ENCODE measurements around the gene CALHM3.
"Not testable (repeated sequence)": the region's sequence is repeated elsewhere in the genome, so short reads cannot be mapped to it uniquely, and the experiment has no call there.

CALHM3 gene

DNA sequence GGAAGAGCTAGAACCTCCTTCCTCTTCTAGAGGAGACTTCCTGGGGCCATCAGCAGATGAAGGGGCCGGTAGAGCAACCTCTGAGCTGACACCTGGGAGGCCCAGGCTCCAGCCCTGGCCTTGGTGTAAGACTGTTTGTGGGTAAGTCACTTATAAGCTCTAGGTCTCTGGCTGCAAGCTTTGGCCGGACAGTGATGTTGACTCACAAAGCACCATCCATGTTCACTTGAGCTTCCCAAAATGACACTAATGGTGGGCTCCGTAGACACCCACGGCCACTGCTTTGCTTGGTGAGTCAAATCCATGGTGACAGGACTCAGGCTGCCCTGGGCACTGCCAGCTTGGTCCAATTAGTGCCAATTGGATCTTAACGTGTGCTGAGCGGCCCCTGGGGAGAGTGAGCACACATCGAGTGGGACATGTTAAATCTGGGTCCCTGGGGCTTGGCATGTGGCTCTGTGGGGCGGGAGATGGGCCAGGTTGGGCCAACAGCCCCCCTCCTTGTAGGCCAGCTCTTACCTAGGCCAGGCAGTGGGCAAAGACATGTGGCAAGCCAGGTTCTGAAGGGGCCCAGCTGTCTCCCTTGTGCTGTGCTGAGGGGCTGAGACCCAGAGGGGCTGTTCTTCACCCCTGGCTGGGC is 31.1 kb upstream of the CALHM3 start:
- Mint-ChIP-seq H3K9me3 (no peaks in the 10 kb centered on the region), H3K4me1 (no peaks in the 10 kb centered on the region), H3K27ac (no peak overlapping the region), H3K27me3 (peaks cover 77% of the 10 kb centered on the region), H3K4me3 (no peak overlapping the region), H3K36me3 (no peaks in the 10 kb centered on the region)
- no peak for DNase-seq
- CTCF ChIA-PET, result interaction anchor here (1.1 to 2.1 kb wide), 3 partner anchors 9 to 55 kb away, joined by 3 to 6 read pairs (median 5); no protein-coding TSS in a partner anchor

DNA sequence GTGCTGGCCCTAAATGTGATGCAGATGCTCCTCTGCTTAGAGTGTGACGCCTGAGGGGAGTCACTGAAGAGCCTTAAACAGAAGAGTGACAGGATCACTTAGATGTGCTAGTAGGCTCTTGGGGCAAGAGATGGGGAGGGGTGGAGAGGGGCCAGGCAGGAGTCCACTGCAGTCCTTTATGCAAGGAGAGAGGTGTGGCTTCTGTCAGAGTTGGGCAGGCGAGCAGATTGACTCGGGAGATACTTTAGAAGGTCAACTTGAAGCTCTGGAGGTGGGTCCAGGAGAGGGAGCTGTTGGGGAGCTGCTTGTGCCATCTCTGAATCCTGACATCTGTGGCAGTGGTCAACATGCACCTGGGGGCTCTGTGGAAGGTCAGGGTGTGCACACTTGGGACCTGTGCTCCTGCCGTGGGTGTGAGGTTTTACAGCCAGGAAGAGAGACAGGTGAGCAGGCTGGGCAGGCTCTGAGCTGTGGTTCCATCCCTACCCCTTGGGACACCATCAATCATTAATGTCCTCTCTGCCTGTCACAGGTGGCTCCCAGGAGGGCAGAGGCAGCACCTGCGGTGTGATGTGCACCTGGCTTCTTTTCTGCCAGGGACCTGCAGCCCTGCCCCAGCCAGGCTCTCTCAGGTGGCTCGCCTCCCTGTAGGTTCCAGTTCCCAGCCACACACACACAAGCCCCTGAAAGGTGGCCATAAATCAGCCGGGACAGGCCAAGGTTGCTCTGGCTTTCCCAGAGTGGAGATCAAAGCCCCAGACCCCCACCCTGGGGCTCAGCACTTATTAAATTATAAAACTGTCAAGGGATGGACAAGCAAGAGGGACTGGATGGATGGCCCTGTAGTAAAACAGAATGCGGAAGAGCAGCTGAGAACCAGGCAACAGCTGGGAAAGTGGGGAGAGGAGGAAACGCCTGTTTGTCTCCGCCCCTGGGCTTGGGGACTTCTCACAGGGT is 28.5 kb upstream of the CALHM3 start:
- no peak overlapping the region for H3K27ac Mint-ChIP-seq
- CTCF ChIA-PET, result no interaction called here
- DNase-seq, result no peak
- no peak overlapping the region for H3K4me3 Mint-ChIP-seq
- no peaks in the 10 kb centered on the region for H3K9me3 Mint-ChIP-seq
- peaks cover 83% of the 10 kb centered on the region for H3K27me3 Mint-ChIP-seq
- peaks cover 8% of the 10 kb centered on the region for H3K4me1 Mint-ChIP-seq
- H3K36me3 Mint-ChIP-seq, result no peaks in the 10 kb centered on the region

DNA sequence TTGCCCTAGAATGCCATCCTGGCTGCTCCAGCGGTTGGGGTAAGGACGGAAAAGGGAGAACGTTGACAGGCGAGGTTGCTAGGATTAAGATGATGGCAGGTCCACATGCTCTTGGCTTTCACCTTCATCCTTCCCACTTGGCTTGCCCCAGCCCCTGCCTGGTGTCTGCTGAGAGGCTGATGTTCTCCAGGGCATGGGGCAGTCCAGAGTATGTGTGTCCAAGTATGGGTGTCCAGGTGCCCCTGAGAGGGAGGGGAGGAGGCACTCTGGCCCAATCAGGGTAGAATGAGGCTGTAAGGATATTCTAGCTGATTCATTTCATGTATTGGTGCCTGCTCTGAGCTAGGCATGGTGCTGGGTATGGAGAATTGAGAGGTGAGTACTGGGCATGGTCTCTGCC is 27.0 kb upstream of the CALHM3 start:
- no peak for DNase-seq
- H3K4me3 Mint-ChIP-seq, result no peak overlapping the region
- H3K4me1 Mint-ChIP-seq, result peaks cover 8% of the 10 kb centered on the region
- H3K27me3 Mint-ChIP-seq, result peaks cover 84% of the 10 kb centered on the region
- CTCF ChIA-PET, result interaction anchor here (1.8 kb wide), 2 partner anchors 37 to 59 kb away, joined by 5 to 9 read pairs; no protein-coding TSS in a partner anchor
- no peak overlapping the region for H3K27ac Mint-ChIP-seq
- no peaks in the 10 kb centered on the region for H3K9me3 Mint-ChIP-seq
- no peaks in the 10 kb centered on the region for H3K36me3 Mint-ChIP-seq

DNA sequence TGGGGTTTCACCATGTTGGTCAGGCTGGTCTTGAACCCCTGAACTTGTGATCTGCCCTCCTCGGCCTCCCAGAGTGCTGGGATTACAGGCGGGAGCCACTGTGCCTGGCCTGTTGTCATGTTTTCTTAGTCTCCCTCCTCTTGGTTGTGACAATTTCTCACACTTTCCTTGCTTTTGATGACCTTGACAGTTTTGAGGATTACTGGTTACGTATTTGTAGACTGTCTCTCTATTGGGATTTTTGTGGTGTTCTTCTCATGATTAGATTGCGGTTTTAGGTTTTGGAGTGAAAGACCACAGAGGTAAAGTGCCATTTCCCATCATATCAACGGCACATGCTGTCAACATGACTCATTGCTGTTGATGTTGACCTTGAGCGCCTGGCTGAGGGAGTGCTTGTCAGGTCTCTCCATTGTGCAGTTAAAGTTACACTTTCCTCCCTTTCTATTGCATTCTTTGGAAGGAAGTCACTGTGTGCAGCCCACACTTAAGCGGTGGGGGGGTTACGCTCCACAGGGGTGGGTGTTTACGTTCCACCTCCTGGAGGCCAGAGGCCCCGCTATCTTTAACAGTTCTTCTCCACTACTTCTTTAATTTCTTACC is 25.2 kb upstream of the CALHM3 start:
- Mint-ChIP-seq H3K4me1 (peaks cover 8% of the 10 kb centered on the region), H3K27ac (no peak overlapping the region), H3K36me3 (no peaks in the 10 kb centered on the region), H3K27me3 (peaks cover 85% of the 10 kb centered on the region), H3K9me3 (no peaks in the 10 kb centered on the region), H3K4me3 (no peak overlapping the region)
- CTCF ChIA-PET, result interaction anchor here (1.3 to 2.4 kb wide), 5 partner anchors 14 to 60 kb away, joined by 3 to 9 read pairs (median 5); no protein-coding TSS in a partner anchor
- peak; percentile 44 for DNase-seq

GRCh38 chr10:103503777-103504176 is 24.7 kb upstream of the CALHM3 start:
- H3K4me1 Mint-ChIP-seq, H3K36me3 Mint-ChIP-seq, H3K9me3 Mint-ChIP-seq, DNase-seq, H3K27ac Mint-ChIP-seq, H3K4me3 Mint-ChIP-seq: not testable (repeated sequence)
- H3K27me3 Mint-ChIP-seq, result peaks cover 87% of the 10 kb centered on the region
- CTCF ChIA-PET, result interaction anchor here (1.0 to 2.4 kb wide), 4 partner anchors 13 to 60 kb away, joined by 3 to 5 read pairs (median 3); no protein-coding TSS in a partner anchor

GRCh38 chr10:103502849-103503660 is 24.0 kb upstream of the CALHM3 start:
- peaks cover 81% of the 10 kb centered on the region for H3K27me3 Mint-ChIP-seq
- no peak overlapping the region for H3K27ac Mint-ChIP-seq
- CTCF ChIA-PET, result interaction anchor here (1.0 to 2.4 kb wide), 3 partner anchors 12 to 61 kb away, joined by 3 to 5 read pairs (median 4); no protein-coding TSS in a partner anchor

DNA sequence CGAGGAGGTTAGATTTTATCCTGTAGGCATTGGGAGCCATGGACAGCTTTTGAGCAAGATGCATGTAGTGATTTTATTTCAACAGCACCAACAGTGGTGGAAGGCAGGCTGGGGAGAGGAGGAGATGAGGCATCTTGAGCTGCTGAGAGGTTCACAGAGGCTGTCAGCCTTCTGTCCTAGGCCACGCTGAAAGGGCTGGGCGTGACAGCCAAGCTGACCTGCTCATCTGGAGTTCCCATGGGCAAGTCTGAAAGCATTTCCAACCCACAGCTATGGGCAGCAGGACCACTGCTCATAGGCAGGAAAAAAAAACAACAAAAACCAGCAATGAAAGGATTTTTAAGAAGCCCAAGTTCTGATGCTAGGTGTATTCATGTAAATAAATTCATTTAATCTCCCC is 22.1 kb upstream of the CALHM3 start:
- CTCF ChIA-PET, result interaction anchor here (1.1 to 1.4 kb wide), 2 partner anchors 9 to 41 kb away, joined by 3 read pairs; no protein-coding TSS in a partner anchor
- no peaks in the 10 kb centered on the region for H3K36me3 Mint-ChIP-seq

More at GRCh38 chr10:103502849-103503660, 24.0 kb upstream of the CALHM3 start:
- Mint-ChIP-seq H3K4me1 (peaks cover 8% of the 10 kb centered on the region), H3K9me3 (no peaks in the 10 kb centered on the region), H3K36me3 (no peaks in the 10 kb centered on the region), H3K4me3 (no peak overlapping the region)
- DNase-seq, result no peak

GRCh38 chr10:103500481-103500880 is 21.4 kb upstream of the CALHM3 start:
- CTCF ChIA-PET, result interaction anchor here (1.1 kb wide), 1 partner anchor 42 kb away, joined by 3 read pairs; no protein-coding TSS in a partner anchor
- Mint-ChIP-seq H3K27me3 (peaks cover 76% of the 10 kb centered on the region), H3K36me3 (no peaks in the 10 kb centered on the region), H3K9me3 (no peaks in the 10 kb centered on the region), H3K4me3 (no peak overlapping the region), H3K4me1 (peaks cover 8% of the 10 kb centered on the region), H3K27ac (no peak overlapping the region)
- DNase-seq, result no peak

More for the DNA sequence above, 22.1 kb upstream of the CALHM3 start:
- Mint-ChIP-seq H3K9me3 (no peaks in the 10 kb centered on the region), H3K27ac (no peak overlapping the region), H3K27me3 (peaks cover 78% of the 10 kb centered on the region), H3K4me1 (peaks cover 8% of the 10 kb centered on the region), H3K4me3 (no peak overlapping the region)
- no peak for DNase-seq

GRCh38 chr10:103499881-103500280 is 20.8 kb upstream of the CALHM3 start:
- no peak for DNase-seq
- Mint-ChIP-seq H3K9me3 (no peaks in the 10 kb centered on the region), H3K4me1 (peaks cover 8% of the 10 kb centered on the region), H3K36me3 (no peaks in the 10 kb centered on the region), H3K4me3 (no peak overlapping the region), H3K27me3 (peaks cover 79% of the 10 kb centered on the region), H3K27ac (no peak overlapping the region)
- CTCF ChIA-PET, result interaction anchor here (1.2 kb wide), 1 partner anchor 15 kb away, joined by 4 read pairs; no protein-coding TSS in a partner anchor

DNA sequence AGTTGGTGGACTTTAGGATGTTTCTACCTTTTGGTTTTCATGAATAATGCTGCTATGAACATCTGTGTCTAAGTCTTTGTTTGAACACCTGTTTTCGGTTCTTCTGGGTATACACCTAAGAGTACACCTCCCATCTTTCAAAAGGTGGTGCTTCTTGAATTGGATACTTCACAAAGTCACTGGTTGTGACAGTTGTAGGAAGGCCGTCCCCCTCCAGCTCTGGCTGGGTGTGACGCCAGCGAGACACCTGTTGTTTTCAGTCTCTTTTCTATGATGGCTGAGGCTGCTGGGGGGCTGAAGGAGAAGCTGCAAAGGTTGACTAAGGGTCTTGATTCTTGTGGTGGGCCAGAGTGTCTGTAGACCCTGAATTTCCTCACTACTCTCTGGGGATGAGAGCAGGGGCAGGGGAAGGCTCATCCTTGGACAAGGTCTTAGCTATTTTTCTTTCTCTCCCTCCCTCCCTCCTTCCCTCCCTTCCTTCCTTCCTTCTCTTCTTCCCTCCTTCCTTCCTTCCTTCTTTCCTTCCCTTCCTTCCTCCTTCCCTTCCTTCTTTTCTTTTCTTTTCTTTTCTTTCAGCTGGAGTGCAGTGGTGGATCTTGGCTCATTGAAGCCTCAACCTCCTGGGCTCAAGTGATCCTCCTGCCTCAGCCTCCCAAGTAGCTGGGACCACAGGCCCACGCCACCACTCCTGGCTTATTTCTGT is 20.0 kb upstream of the CALHM3 start:
- CTCF ChIA-PET, result interaction anchor here (1.2 kb wide), 1 partner anchor 14 kb away, joined by 4 read pairs; no protein-coding TSS in a partner anchor
- Mint-ChIP-seq H3K27ac (no peak overlapping the region), H3K4me1 (peaks cover 5% of the 10 kb centered on the region), H3K27me3 (peaks cover 82% of the 10 kb centered on the region), H3K4me3 (no peak overlapping the region), H3K36me3 (no peaks in the 10 kb centered on the region), H3K9me3 (no peaks in the 10 kb centered on the region)
- DNase-seq, result no peak

DNA sequence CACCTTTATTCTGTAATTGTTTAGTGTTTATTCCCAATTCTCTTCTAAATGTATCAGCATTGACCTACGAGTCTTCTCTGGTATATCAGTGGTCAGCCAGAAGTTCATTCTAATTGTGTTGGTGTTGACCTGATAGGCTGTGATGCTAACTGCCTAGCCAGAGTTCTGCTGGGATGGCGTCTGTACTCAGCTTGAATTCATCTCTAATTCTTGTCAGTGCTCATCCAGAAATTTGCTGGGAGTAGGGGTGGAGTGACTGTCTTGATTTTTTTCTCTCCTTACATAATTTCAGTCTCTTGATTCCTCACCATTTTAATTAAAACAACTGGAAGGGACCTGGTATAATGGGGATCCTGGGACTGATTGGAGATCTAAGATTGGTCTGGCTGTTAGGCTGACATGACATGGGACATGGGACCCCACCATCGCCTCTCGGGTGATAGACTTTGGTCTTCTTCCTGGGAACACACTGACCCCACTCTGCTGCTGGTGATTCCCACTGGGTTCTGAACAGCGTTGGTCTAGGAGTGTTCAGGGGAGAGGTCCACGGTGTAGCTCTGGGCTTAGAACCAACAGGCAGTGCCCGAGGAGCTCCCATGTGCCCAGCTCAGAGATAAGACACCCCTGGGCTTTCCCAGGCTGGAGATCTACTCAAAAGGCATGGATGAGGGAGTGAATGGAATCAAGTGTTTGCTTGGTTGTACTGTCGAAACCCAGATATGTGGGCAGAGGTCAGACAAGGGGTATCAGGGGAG is 18.3 kb upstream of the CALHM3 start:
- no peak for DNase-seq
- CTCF ChIA-PET, result no interaction called here
- Mint-ChIP-seq H3K4me3 (no peak overlapping the region), H3K27ac (no peak overlapping the region), H3K27me3 (peaks cover 83% of the 10 kb centered on the region), H3K4me1 (peaks cover 14% of the 10 kb centered on the region), H3K36me3 (no peaks in the 10 kb centered on the region), H3K9me3 (no peaks in the 10 kb centered on the region)

GRCh38 chr10:103495321-103495720 is 16.3 kb upstream of the CALHM3 start:
- H3K36me3 Mint-ChIP-seq, result no peaks in the 10 kb centered on the region
- H3K27ac Mint-ChIP-seq, result no peak overlapping the region
- no peak for DNase-seq
- peaks cover 85% of the 10 kb centered on the region for H3K27me3 Mint-ChIP-seq
- CTCF ChIA-PET, result interaction anchor here (0.9 kb wide), 1 partner anchor 14 kb away, joined by 3 read pairs; no protein-coding TSS in a partner anchor
- H3K4me1 Mint-ChIP-seq, result peaks cover 19% of the 10 kb centered on the region
- H3K9me3 Mint-ChIP-seq, result no peaks in the 10 kb centered on the region
- peak overlapping the region; percentile 63 for H3K4me3 Mint-ChIP-seq

Measured in activated naive CD4-positive, alpha-beta T cell treated with anti-CD3 and anti-CD28 coated beads, Interleukin-2, amount 10 ng/mL, durations not matched to agents 7 days and 5 days (primary cell).